HTERT RPE-1 (cell line): ENCODE measurements around the gene HECTD1.
"Not testable (repeated sequence)": the region's sequence is repeated elsewhere in the genome, so short reads cannot be mapped to it uniquely, and the experiment has no call there.

ENCODE experiments used
- in situ Hi-C: fragments of 300-500 bp; cut with MboI; formaldehyde crosslinking; loops from 4 replicates; pipeline ENCODE4 v1.14.3; 2020; ENCODE audit warnings: low sequenced_read_pairs

Gene HECTD1

DNA sequence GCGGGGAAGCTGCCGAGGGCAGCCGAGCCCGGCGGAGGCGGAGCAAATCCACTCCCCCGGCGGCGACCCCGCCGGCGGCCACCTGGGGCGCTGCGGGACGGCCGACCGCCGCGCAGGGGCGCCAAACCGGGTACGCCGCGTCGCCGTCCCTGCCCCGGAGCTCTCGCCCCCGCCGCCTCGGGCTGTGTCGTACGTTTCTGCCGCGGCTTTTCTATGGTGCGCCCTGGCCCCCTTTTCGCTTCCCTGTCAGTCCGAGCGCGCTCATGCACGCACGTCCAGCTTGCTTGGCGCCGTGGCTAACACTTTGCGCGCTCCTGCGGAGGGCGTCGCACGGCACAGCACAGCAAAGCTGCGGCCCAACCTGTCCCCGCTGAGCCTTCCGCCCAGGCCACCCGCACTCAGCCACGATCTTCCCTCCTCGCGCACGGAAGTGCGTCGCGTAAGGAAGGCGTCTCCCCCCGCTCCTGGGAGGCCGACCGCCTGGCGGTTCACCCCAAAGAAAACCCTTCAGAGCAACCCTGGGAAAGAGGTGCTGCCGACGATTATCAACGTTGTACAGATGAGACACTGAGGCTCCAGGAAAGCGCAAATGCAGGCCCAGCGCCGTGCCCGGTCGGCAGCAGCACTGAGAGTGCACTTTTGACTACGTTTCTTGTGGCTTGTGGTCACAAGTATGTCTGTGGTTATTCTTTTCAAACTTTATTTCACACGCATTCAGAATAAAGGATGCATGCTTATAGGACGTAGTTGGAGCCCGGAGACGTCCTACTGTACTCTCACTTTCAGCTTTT lies at the start of gene HECTD1:
Gene HECTD1 (minus strand): TSS at position 39 of the 791 bp plus-strand sequence. CDS start 1,857 bp downstream, outside the sequence.
- in situ Hi-C loops: no loop called here

DNA sequence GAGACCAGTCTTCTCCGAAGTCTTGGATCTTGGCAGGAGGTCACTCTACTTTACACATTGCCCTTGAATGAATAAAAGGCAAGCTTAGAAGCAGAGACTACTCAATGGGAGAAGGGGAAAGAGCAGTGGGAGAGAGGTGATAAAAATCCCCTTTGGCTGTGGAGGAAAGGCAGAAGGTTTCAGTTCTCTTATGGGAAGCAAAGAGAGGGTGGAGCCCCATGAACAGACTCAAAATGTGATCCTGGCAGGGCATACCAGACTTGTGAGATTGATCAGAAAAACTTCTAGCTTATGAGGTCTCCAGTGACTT lies 49.6 kb upstream of the HECTD1 start:
- in situ Hi-C loops: no loop called here

DNA sequence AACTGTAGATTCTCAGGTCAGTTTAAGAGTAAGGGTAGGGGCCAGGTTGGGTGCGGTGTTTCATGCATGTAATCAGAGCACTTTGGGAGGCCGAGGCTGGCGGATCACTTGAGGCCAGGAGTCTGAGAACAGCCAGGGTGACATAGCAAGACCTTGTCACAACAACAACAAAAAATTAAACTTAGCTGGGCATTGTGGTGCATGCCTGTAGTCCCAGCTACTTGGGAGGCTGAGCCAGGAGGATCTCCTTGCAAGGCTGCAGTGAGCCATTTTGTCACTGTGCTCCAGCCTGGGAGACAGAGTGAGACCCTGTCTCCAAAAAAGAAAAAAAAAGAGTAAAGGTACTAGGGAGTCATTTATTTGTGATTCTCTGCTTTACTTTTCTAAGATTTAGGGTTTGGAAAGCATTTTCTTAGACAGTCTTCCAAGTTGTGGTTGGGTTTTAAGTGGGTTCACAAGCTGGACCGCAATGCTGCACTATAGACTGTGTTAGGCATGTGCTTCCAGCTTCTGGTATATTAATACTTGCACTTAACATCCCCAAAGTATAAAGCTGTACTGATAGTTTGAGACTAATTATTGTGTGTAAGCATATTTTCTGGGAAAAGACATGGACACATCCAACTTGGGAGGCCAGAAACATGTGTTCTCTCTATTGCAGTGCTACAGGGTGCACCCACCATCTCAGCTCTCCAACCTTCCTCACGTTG lies 49.1 kb upstream of the HECTD1 start:
- in situ Hi-C loops: no loop called here

GRCh38 chr14:31255918-31256317 lies 48.3 kb upstream of the HECTD1 start:
- in situ Hi-C loops: not testable (repeated sequence)

- in situ Hi-C loops: no loop called here
Observed at GRCh38 chr14:31255286-31255685, 47.7 kb upstream of the HECTD1 start.

- in situ Hi-C loops: no loop called here
Observed at GRCh38 chr14:31253746-31254471, 46.3 kb upstream of the HECTD1 start.

DNA sequence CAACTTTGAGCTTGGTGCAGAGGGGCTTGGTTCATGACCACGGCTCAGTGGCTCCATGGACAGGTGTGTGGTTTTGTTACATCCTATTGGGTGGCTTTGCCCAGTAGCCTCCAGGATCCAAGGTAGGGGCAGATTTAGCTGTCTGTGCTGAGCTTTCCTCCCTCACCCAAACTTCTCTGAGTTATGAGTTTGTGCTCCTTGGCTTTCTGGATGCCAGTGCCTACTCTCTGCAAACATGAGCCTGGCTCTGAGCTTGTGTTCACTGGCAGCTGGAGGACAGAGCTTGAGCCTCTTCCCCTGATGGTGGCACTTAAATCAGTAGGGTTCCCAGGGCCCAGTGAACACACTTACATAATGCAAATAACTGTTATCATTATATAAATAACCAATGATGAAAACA lies 45.3 kb upstream of the HECTD1 start:
- in situ Hi-C loops: no loop called here

- in situ Hi-C loops: no loop called here
Observed at GRCh38 chr14:31251028-31251958, 43.7 kb upstream of the HECTD1 start.

GRCh38 chr14:31244626-31245025 lies 37.0 kb upstream of the HECTD1 start:
- in situ Hi-C loops: no loop called here

DNA sequence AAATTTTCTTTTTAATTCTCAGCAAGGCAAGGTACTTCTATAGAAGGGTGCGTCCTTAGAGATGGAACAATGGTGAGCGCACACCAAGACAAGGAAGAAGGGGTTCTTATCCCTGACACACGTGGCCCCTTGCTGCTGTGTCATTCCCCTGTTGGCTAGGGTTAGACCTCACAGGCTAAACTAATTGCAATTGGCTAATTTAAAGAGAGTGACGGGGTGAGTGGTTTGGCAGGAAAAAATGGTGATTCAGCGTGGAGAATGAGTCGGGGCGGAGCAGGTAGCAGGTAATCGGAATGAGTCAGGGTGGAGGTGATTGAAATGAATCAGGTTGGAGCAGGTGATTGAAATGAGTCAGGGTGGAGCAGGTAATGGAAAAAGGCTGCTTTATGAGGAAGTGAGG lies 36.3 kb upstream of the HECTD1 start:
- in situ Hi-C loops: no loop called here

DNA sequence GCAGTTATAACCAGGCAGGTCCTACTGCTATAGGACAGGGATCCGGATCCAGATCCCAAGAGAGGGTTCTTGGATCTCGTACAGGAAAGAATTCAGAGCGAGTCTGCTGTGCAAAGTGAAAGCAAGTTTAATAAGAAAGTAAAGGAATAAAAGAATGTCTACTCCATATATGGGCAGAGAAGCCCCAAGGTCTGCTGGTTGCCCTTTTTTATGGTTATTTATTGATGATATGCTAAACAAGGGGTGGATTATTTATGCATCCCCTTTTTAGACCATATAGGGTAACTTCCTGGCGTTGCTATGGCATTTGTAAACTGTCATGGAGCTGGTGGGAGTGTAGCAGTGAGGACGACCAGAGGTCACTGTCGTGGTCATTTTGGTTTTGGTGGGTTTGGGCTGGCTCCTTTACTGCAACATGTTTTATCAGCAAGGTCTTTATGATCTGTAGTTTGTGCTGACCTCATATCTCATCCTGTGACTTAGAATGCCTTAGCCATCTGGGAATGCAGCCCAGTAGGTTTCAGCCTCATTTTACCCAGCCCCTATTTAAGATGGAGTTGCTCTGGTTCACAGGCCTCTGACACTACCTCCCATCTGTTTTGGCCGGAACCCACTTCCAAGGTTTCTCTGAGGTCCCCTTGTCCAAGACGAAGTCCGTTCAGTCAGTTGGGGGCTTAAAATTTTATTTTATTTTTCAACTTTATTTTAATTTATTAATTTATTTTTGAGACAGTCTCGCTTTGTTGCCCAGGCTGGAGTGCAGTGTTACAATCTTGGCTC lies 34.8 kb upstream of the HECTD1 start:
- in situ Hi-C loops: not testable (repeated sequence)

DNA sequence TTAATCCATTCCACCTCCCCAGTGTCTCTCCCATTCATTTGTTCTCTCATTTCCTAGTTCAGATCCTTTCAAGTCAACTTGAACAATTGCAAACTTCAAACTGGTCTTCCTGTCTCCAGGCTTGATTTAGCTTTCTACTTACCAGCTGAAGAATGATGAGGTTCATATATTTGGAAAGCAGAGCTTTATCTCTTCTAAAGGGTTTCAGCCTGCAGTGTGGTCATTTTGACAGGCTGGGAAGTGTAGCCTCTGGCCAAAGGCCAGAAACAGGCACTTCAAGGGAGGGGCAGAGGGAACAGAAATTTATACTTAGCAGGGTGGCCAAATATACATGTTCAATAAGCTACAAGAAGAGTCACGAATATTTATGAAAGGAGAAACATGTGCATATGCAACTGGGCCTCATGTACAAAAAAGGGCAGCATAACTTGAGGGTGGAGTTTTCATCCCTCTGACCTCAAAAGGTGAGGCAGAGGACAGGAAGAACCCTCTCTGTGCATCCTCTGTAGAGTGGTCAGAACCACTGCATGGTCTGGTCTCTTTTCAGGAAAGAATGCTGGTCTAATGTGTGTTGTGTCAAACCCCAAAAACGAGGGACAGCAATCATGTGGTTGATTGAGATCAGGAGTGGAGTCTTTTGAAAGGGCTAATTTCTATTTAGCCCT lies 34.0 kb upstream of the HECTD1 start:
- in situ Hi-C loops: no loop called here

DNA sequence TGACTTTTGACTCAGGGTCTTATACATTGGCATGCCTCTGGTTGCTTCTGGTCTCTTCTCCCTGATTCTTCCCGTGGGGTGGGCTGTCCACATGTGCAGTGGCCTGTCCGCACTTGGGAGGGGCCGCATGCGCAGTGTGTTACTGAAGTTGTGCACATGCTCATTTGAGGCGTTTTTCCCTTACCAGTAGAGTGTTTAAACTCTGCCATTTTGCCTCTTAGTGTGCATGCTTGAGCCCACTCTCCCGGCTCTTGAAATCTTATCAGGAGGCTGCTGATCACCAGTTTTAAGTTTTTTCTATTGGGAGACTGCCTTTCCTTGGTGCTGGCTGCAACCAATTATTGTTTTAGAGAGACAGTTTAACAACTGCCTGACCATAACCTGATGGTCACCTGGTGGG lies 32.1 kb upstream of the HECTD1 start:
- in situ Hi-C loops: no loop called here

GRCh38 chr14:31235462-31235861 lies 27.9 kb upstream of the HECTD1 start:
- in situ Hi-C loops: no loop called here

GRCh38 chr14:31232081-31232480 lies 24.5 kb upstream of the HECTD1 start:
- in situ Hi-C loops: no loop called here

GRCh38 chr14:31231272-31231671 lies 23.7 kb upstream of the HECTD1 start:
- in situ Hi-C loops: not testable (repeated sequence)

DNA sequence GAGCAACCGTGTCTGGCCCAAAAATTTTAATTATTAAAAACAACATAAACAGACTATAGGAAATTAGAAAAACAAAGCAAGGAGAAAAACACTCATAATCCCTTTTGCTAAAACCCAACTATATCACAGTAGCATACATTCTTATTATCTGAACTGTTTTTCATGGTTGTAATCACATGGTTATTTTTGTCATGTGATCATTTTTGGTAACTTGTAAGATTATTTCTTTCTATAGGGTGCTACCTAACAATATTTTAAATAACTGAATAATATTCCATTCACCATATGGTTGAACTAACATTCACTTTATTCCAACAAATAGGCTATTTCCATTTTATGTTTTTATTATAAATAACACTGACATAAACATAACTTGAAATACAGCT lies 23.0 kb upstream of the HECTD1 start:
- in situ Hi-C loops: no loop called here

DNA sequence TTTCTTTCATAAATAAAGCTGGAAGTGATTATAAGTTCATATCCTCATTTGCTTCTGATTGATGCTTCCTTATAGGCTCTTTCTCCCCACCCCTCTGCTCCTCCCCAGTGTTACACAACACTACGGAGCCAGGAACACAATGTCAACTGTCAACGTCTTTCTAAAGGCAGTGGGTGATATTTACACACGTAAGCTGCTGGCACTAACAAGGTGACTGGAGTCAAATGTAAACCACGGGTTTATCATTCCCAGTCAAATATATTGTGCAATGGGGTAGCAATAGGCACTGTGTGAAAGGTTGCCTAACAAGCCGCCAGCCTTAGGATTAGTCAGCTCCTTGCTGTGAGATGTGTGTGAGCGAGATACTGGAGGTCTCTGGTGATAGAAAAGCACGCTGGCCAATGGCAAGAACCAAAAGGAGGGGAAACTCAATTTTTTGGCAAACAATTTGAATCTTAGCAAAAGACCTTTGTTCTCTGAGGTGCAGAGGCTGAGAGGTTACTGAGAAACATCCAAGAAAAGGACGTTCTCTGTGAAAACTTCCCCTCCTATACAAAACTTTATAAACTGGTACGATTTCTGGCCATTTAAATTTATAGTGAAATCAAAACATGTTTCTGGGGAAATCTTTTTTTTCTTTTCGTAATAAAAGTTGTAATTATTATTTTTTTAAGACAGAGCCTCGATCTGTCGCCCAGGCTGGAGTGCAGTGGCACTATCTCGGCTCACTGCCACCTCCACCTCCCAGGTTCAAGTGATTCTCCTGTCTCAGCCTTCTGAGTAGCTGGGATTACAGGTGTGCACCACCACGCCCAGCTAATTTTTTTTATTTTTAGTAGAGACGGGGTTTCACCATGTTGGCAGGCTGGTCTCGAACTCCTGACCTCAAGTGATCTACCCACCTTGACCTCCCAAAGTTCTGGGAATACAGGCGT lies 22.3 kb upstream of the HECTD1 start:
- in situ Hi-C loops: no loop called here
